K562 (cell line): ENCODE measurements around the gene AKAP6. TPM values are rescaled to one million over a fixed set of nuclear protein-coding genes. Genes with fewer than 3 reads are reported as not detected.

Source experiments
- ATAC-seq: fragments of 200-7000 bp; cut with Tn5 transposase; 3 replicates; pipeline ENCODE4 v1.9.1; 2020; ENCODE audit warnings: moderate library complexity
- BruUV-seq: library from RNA; stranded (reverse); fragments of 400-500 nt; replicated peaks from 2 replicates; lab custom pipeline; 2021; lab: Mats Ljungman, UMichigan
- CTCF ChIA-PET: fragments of 300-600 bp; formaldehyde crosslinking; extraction: SDS; loops from one replicate; lab custom pipeline; 2021; ENCODE audit warnings: low intra/inter-chr PET ratio; lab: Yijun Ruan, JAX
- POLR2A ChIA-PET: fragments of 300-600, 350-650 bp; sonication (Branson Sonifier 250); formaldehyde crosslinking; extraction: SDS; loops from one replicate; lab custom pipeline; 2021; ENCODE audit warnings: antibody characterized with exemption, inconsistent platforms; lab: Yijun Ruan, JAX
- DNase-seq, 4 experiments: peaks; one replicate each; pipeline versions ENCODE4 v3.0.0 to v3.0.0-alpha.2; 2011 to 2018; ENCODE audit warnings: low spot score in 3 of 4, mixed read lengths in 3 of 4; ENCODE audit errors: extremely low read depth in 1 of 4
- FAIRE-seq: peaks from 2 replicates; lab custom pipeline; 2011; peaks lifted over from hg19 to GRCh38; lab: Jason Lieb, UNC
- H2AFZ ChIP-seq: 2 replicates; pipeline ENCODE4 v1.6.0; 2011; ENCODE audit warnings: low read depth, low read length, control low read depth, inconsistent platforms
- H3K27ac ChIP-seq: fragments of 200-600 bp; 3 replicates; pipeline ENCODE4 v1.8.0; 2011; ENCODE audit warnings: low read depth, mild to moderate bottlenecking, control low read depth, inconsistent platforms, low read length, moderate library complexity, mixed read lengths; ENCODE audit errors: extremely low read depth
- H3K27me3 ChIP-seq, 2 experiments: fragments of 300-600 bp in 1 of 2; 2 replicates in 1 of 2; 3 replicates in 1 of 2; pipeline versions ENCODE4 v1.6.0 to v1.8.0; 2011; ENCODE audit warnings: inconsistent platforms in 2 of 2, low read length in 2 of 2, mild to moderate bottlenecking in 1 of 2, mixed read lengths in 1 of 2, moderate library complexity in 1 of 2; ENCODE audit not compliant: control insufficient read depth in 2 of 2, insufficient read depth in 2 of 2
- H3K36me3 ChIP-seq: fragments of 300-600 bp; 3 replicates; pipeline ENCODE4 v1.8.0; 2011; ENCODE audit warnings: mild to moderate bottlenecking, low read length, inconsistent platforms; ENCODE audit not compliant: control insufficient read depth, insufficient read depth
- H3K4me1 ChIP-seq, 2 experiments: fragments of 200-600 bp in 1 of 2; replicated peaks in 1 of 2; 2 replicates in 1 of 2; 3 replicates in 1 of 2; pipeline versions ENCODE4 v1.5.1 to v1.8.0; 2011; ENCODE audit warnings: inconsistent platforms in 2 of 2, low read length in 2 of 2, mild to moderate bottlenecking in 1 of 2, mixed read lengths in 1 of 2, moderate library complexity in 1 of 2; ENCODE audit not compliant: control insufficient read depth in 2 of 2, insufficient read depth in 2 of 2
- H3K4me2 ChIP-seq: 2 replicates; pipeline ENCODE4 v1.6.1; 2011; ENCODE audit warnings: low read length, control low read depth, inconsistent platforms, mixed read lengths; ENCODE audit not compliant: insufficient read depth
- H3K4me3 ChIP-seq: fragments of 200-600 bp; sonication (generic), shearing (Covaris generic); 2 replicates; pipeline ENCODE4 v1.5.1; 2016; ENCODE audit warnings: control low read depth, inconsistent platforms
- H3K79me2 ChIP-seq: fragments of 200-600 bp; 3 replicates; pipeline ENCODE4 v1.8.0; 2011; ENCODE audit warnings: low read length, inconsistent platforms; ENCODE audit not compliant: control insufficient read depth, insufficient read depth
- H3K9ac ChIP-seq, 2 experiments: 2 replicates each; pipeline versions ENCODE4 v1.6.0 to v1.6.1; 2011; ENCODE audit warnings: low read depth in 2 of 2, low read length in 2 of 2, control low read depth in 1 of 2, inconsistent platforms in 1 of 2, mild to moderate bottlenecking in 1 of 2, mixed read lengths in 1 of 2; ENCODE audit not compliant: insufficient read depth in 1 of 2
- H3K9me1 ChIP-seq: one replicate; pipeline ENCODE4 v1.6.0; 2011; ENCODE audit warnings: inconsistent platforms, mild to moderate bottlenecking, low read length, moderate library complexity; ENCODE audit not compliant: control insufficient read depth, insufficient read depth
- H3K9me3 ChIP-seq: replicated peaks from 2 replicates; pipeline ENCODE4 v1.5.1; 2011; ENCODE audit warnings: low read depth, low read length, inconsistent platforms; ENCODE audit not compliant: control insufficient read depth, insufficient read depth
- H4K20me1 ChIP-seq: replicated peaks from 2 replicates; pipeline ENCODE4 v1.6.1; 2011; ENCODE audit warnings: low read length, inconsistent platforms, mixed read lengths; ENCODE audit not compliant: control insufficient read depth, insufficient read depth
- FOXM1 ChIP-seq, 2 experiments: fragments of 450-650 bp in 1 of 2; sonication (generic) in 1 of 2; formaldehyde crosslinking in 1 of 2; IDR thresholded peaks; 2 replicates each; pipeline versions ENCODE4 v1.6.1 to v1.9.0; 2017 to 2022; ENCODE audit warnings: low read depth in 2 of 2, mild to moderate bottlenecking in 2 of 2, missing genetic modification reagents in 1 of 2, moderate library complexity in 1 of 2
- HNRNPLL ChIP-seq: fragments of 200-400 bp; formaldehyde crosslinking; IDR thresholded peaks from 2 replicates; pipeline ENCODE4 v1.6.1; 2017; ENCODE audit warnings: low read length, low read depth, mild to moderate bottlenecking; ENCODE audit not compliant: poor library complexity, severe bottlenecking
- MAFF ChIP-seq: IDR thresholded peaks from 2 replicates; pipeline ENCODE4 v1.6.1; 2012; ENCODE audit warnings: low read length, improper control_type of control experiment
- NCOA6 ChIP-seq: fragments of 450-650 bp; IDR thresholded peaks from 2 replicates; pipeline ENCODE4 v1.6.1; 2017; ENCODE audit warnings: mild to moderate bottlenecking
- NFE2L1 ChIP-seq: fragments of 450-650 bp; IDR thresholded peaks from 2 replicates; pipeline ENCODE4 v1.6.1; 2016; ENCODE audit warnings: missing genetic modification characterization, low read depth, mild to moderate bottlenecking, missing compliant biosample characterization, moderate library complexity, borderline replicate concordance
- POLR2AphosphoS2 ChIP-seq: IDR thresholded peaks from 2 replicates; pipeline ENCODE4 v1.6.1; 2012; ENCODE audit warnings: low read length, improper control_type of control experiment
- POLR3A ChIP-seq: IDR thresholded peaks from 2 replicates; pipeline ENCODE4 v1.6.1; 2011; ENCODE audit warnings: borderline replicate concordance, mild to moderate bottlenecking, moderate library complexity; ENCODE audit not compliant: insufficient read length, insufficient read depth; ENCODE audit errors: extremely low read depth
- ZFP36 ChIP-seq: fragments of 150-350 bp; IDR thresholded peaks from 2 replicates; pipeline ENCODE4 v1.6.1; 2018; ENCODE audit warnings: low read length, low read depth; ENCODE audit not compliant: partially characterized antibody
- in situ Hi-C: fragments of 300-500 bp; cut with MboI; formaldehyde crosslinking; loops from 4 replicates; pipeline ENCODE4 v1.15.0; 2018; ENCODE audit warnings: inconsistent platforms, mixed read lengths
- intact Hi-C: fragments of 100-400 bp; cut with micrococcal nuclease; formaldehyde crosslinking; loops from 2 replicates; pipeline ENCODE4 v1.14.2; 2022
- polyA plus RNA-seq, 8 experiments: library from polyadenylated mRNA; depleted of rRNA in 4 of 8; stranded (reverse) in 5 of 8; unstranded in 3 of 8; fragments of >200 nt; fragmentation: Nextera tagmentation in 2 of 8; fragmentation: Illumina TruSeq in 1 of 8; extraction: Ambion mirVana in 2 of 8; extraction: Trizol in 1 of 8; gene quantifications; 2 replicates each; pipeline versions ENCODE4 v1.2.1 to v1.2.3, GENCODE V29; 2011 to 2014; ENCODE audit warnings: inconsistent platforms in 1 of 8, missing spikeins in 1 of 8
- total RNA-seq, 7 experiments: library from RNA; depleted of rRNA in 6 of 7; stranded (reverse); fragments of >200 nt in 6 of 7; fragmentation: Illumina TruSeq in 2 of 7; extraction: Trizol in 2 of 7; gene quantifications; 2 replicates each; pipeline versions ENCODE4 v1.2.1 to v1.2.3, GENCODE V29; 2011 to 2021; ENCODE audit warnings: low replicate concordance in 1 of 7
- TF ChIP-seq, protein P1 (sequence below), 2 experiments: fragments of 450-650 bp in 1 of 2; IDR thresholded peaks; 2 replicates each; pipeline ENCODE4 v1.6.1; 2011 to 2017; ENCODE audit warnings: low read depth in 2 of 2, antibody characterized with exemption in 1 of 2, borderline replicate concordance in 1 of 2, low read length in 1 of 2, mild to moderate bottlenecking in 1 of 2, mixed read lengths in 1 of 2; ENCODE audit not compliant: control insufficient read depth in 1 of 2
- TF ChIP-seq, protein P2 (sequence below): sonication (generic); formaldehyde crosslinking; IDR thresholded peaks from 2 replicates; pipeline ENCODE4 v1.8.0; 2023; ENCODE audit warnings: mild to moderate bottlenecking, missing genetic modification reagents

AKAP6 gene
- total and polyA plus RNA-seq, 9 of the 15 experiments (the other 6 are each of a cell fraction or from before 2014, with no cell fraction given), result 0.03 to 1.7 (median 0.48) TPM

DNA sequence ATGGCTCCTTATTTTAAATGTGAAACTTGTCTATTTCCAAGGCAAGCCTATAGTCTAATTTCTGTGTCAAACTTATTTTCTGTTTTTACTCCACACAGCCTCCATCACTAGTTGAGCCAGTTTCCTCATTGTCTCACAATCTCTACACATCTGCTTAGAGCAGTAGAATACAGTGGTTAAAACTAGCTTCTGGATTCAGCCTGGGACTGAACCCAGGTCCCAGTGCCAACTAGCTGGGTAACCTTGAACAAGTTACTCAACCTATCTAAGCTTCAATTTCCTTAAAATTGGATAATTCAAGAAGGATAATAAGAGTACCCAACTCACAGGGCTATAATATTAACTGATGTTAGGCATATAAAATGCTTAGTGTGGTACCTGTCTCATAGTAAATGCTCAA lies 304.8 kb downstream of the AKAP6 start:
- H3K36me3 ChIP-seq, result no peaks in the 10 kb centered on the region
- no peak overlapping the region for H3K27ac ChIP-seq
- H4K20me1 ChIP-seq, result no peaks in the 10 kb centered on the region
- no peak overlapping the region for H3K4me2 ChIP-seq
- H3K9me3 ChIP-seq, result no peaks in the 10 kb centered on the region
- in situ Hi-C loops (no loop called here), intact Hi-C loops (no loop called here)
- FAIRE-seq, result no peak
- H3K9me1 ChIP-seq, result no peaks in the 10 kb centered on the region
- no TSS peak for BruUV-seq
- H3K79me2 ChIP-seq, result no peaks in the 10 kb centered on the region
- H3K27me3 ChIP-seq, result no peaks in the 10 kb centered on the region
- no peaks in the 10 kb centered on the region for H3K4me1 ChIP-seq
- ChIA-PET CTCF (no interaction called here), POLR2A (no interaction called here)
- H3K4me3 ChIP-seq, result no peak overlapping the region
- ATAC-seq, result no peak
- no peak for DNase-seq
- H2AFZ ChIP-seq, result no peak overlapping the region
- H3K9ac ChIP-seq, result no peak overlapping the region
- TF ChIP-seq FOXM1 (IDR thresholded peaks at IDR 0.05; ENCODE audit: low read depth) (no peak), FOXM1 (CRISPR knock-in tag; IDR thresholded peaks at IDR 0.05; ENCODE audit: low read depth) (no peak), POLR3A (no peak), POLR2AphosphoS2 (no peak), MAFF (no peak), NFE2L1 (tag) (no peak), HNRNPLL (no peak), ZFP36 (no peak), NCOA6 (no peak)
- TF ChIP-seq, protein P1, sequence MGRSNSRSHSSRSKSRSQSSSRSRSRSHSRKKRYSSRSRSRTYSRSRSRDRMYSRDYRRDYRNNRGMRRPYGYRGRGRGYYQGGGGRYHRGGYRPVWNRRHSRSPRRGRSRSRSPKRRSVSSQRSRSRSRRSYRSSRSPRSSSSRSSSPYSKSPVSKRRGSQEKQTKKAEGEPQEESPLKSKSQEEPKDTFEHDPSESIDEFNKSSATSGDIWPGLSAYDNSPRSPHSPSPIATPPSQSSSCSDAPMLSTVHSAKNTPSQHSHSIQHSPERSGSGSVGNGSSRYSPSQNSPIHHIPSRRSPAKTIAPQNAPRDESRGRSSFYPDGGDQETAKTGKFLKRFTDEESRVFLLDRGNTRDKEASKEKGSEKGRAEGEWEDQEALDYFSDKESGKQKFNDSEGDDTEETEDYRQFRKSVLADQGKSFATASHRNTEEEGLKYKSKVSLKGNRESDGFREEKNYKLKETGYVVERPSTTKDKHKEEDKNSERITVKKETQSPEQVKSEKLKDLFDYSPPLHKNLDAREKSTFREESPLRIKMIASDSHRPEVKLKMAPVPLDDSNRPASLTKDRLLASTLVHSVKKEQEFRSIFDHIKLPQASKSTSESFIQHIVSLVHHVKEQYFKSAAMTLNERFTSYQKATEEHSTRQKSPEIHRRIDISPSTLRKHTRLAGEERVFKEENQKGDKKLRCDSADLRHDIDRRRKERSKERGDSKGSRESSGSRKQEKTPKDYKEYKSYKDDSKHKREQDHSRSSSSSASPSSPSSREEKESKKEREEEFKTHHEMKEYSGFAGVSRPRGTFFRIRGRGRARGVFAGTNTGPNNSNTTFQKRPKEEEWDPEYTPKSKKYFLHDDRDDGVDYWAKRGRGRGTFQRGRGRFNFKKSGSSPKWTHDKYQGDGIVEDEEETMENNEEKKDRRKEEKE (IDR thresholded peaks at IDR 0.05; ENCODE audit: borderline replicate concordance in 1 of 2, control insufficient read depth in 1 of 2, low read depth in 2 of 2, low read length in 1 of 2), result no peak
- TF ChIP-seq, protein P2, sequence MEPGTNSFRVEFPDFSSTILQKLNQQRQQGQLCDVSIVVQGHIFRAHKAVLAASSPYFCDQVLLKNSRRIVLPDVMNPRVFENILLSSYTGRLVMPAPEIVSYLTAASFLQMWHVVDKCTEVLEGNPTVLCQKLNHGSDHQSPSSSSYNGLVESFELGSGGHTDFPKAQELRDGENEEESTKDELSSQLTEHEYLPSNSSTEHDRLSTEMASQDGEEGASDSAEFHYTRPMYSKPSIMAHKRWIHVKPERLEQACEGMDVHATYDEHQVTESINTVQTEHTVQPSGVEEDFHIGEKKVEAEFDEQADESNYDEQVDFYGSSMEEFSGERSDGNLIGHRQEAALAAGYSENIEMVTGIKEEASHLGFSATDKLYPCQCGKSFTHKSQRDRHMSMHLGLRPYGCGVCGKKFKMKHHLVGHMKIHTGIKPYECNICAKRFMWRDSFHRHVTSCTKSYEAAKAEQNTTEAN (CRISPR knock-in tag), result no peak
